Hematopoietic multipotent progenitor cell treated with erythropoietin and hydrocortisone succinate and interleukin-3 and kit ligand, for 17 days (in vitro differentiated cells): ENCODE data around the gene SNED1.
"Not testable (repeated sequence)": the region's sequence is repeated elsewhere in the genome, so short reads cannot be mapped to it uniquely, and the experiment has no call there.

Source experiments
- DNase-seq: peaks from one replicate; pipeline ENCODE4 v3.0.0-alpha.2; 2015; ENCODE audit warnings: low spot score

SNED1 gene

DNA sequence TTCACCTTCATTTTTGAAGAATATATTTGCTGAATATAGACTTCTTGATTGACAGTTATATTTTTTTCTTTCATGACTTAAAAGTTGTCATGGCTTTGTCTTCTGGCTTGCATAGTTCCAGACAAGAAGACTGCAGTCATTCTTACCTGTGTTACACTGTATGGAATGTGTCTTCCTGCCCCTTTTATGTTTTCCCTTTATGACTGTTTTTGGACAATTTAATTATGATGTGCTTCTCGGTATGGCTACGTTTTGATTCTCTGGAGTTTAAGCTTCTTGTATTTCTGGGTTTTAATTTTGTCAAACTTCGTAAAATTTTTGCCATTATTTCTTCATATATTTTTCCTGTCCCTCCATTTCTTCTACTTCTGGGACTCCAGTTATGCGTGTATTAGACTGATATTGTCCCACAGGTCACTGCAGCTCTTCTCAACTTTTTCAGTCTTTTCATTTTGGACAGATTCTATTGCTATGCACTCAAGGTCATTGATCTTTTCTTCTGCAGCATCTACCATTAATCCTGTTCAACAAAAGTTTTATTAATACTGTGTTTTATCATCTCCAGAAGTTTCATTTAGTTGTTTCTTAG, 86.5 kb downstream of the SNED1 start:
- DNase-seq = no peak

DNA sequence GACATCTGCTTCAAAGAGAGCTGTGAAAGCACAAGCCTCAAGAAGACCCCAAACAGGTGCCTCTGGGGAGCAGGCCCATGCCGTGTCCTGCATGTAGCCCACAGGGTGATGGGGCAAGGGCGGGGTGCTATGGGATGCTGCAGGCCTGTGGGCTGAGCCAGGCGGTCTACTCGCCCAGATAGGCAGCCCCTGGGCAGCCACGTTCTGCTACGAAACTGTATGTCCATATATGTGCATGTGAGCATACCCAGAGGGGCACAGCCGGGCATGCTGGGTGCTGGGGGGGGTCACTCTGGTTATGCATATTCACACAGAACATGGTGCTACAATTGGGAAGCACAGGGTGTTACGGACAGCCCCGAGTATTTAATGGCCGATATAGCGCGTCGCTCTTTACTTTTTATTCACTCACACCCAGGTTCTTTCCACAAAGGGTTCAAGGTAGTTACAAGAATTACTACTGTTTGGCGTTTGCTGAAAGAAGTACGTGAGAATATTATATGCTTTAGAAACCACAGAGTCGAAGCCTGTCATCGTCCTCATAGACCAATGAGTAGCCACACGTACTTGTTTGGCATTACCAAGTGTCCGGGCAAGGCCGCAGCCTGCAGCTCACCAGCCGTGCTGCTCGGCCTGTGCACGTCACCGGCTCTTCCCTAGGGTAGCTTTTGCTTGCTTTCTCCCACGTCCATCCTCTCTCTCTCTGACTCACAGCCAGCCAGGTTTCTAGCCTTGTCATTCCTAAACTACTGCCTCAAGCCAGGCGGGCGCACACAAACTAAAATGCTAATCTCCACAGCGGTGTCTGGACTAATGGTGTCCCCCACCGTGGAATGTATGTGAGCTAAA, 89.2 kb downstream of the SNED1 start:
- DNase-seq = no peak

DNA sequence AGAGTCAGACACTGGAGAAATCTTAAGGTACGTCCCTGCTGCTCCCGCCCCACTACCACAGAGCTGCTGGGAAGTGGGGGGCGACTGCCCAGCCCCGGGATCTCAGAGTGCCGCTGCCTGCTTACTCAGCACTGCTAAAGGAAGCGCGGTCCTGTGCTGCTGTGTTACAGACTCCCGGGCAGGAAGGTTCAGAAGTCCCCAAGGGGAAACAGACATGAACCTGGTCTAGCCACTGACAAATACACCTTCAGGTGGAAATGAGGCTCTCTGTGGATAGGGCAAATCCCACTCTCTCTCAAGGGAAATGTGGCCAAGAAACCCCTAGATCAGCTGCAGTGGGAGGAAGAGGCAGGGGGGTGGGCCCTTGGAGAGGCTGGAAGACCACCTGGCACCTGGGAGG, 90.0 kb downstream of the SNED1 start:
- DNase-seq = no peak

DNA sequence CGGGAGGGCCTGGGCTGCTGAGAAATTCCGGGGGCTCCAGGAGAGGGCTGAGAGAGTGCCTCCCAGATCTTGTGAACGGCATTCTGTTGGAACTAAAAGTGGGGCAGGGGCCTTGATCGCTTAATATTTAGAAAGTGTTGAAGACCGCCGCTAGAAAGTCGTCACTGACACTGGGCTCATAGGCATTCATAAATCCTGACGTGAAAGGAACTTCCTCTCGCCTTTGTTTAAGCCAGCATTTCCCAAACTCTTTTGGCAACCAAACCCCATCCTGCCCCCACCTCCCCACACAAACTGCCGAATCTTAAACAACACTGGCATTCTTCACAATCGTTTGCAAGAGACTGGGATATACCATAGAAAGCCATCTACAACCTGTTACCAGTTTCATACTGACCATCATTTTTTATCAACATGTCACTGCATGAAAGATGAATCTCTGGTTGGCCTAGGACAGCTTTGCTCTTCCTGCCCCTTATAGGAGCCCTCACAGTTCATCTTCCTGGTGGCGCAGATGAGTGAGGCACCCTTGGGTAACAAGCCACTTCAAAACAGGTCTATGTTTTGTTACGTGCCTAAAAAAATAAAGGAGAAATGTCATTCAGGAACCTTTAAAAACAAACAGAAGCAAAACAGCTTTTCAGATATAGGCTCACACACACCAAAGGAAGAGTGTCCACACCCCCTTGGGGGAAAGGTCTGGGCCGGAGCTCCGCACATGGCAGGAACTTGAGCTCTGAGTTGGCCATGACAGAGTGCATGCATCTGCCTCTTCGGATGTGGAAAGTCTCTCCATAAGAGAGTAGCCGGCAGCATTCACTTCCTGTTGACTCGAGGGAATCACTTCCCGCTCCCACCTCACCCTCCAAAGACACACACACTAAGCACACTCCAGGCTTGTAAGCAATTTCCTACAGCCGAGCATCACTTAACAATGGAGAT, 90.6 kb downstream of the SNED1 start:
- DNase-seq = no peak

DNA sequence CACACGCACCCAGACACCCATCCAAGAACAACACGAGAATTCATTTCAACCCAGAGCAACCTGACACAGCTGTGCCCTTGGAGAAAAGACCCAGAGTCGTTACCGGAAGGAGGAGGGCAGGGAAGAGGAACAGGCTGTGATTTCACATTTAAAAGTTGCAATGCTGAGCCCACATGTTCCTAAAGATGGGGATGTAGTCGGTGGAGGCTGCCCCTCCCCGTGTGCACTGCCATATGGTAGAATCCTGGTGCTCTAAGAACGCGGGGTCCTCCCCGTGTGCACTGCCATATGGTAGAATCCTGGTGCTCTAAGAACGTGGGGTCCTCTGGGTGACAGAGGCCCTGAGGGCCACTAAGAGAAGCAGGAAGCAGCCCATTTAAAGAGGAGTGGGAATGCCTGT, 92.8 kb downstream of the SNED1 start:
- DNase-seq = no peak

DNA sequence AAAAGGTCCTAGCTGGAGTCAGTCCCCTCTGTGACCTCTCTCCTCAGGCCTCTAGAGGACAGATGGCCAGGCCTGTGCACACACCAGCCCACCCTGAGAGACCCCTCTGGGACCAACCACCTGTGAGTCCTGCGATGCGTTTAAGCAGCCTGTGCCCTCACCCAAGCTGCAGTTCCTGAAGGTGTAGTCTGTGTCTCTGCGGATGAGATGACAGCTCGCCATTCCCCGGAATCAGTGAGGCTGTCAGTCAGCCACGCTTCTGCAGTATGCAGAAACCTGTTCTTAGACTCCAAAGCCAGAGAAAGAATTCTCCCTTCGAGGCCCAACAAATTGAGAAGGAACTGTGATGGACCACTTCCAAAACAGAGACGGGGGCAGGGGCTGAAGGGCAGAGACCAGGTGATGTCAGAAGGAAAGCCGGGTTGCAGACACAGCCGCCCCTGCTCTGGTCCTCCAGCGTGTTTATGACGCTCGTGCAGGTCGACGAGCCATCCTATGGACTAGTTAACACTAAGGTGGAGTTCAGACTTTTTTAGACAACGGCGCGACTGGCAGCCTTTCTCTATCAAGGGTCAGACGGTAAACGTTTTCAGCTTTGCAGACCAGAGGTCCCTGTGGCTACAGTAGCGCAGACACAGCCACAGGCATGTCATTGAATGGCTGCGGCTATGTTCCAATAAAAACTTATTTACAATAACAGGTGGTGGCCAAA, 93.5 kb downstream of the SNED1 start:
- no peak for DNase-seq

DNA sequence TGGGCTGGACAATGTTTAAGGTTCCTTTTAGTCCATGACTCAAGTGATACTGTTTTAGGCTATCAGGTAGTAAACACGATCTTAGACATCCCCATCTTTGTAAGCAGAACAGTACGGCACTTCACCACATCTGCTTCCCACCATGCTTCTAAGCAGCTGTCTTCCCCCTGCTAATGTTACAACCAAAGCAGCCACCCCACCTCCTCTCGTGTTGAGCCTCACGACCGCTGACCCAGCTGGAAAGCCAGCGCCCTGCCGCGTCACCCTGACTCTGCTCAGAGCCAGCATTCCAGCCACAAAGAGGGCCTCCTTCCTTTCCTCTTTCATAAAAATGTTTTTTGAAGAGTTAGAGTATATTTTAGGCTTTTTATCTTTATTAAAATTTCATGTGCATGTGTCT, 94.3 kb downstream of the SNED1 start:
- DNase-seq = no peak

DNA sequence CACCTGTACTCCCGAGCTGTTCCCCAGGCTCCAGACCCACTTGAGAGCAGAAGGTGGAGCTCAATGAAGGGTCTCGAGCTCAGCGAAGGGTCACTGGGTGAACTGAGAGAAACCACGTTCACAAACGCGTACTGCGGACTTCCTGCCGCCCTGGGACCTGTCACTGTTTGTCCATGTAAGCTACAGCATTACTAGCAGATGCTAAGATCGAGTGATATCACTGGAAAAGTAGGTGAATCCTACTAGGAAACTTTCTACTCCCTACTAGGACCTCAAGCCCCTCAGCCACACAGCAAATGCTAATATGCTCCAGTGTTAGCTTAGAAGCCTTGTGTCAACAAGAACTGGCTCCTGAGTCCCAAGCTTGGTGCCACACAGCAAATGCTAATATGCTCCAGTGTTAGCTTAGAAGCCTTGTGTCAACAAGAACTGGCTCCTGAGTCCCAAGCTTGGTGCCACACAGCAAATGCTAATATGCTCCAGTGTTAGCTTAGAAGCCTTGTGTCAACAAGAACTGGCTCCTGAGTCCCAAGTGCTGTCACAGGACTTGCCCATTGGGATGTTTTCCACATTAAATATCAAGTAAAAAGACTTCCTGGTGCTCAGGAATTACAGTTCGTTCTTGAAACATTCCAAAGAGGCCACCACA, 94.8 kb downstream of the SNED1 start:
- DNase-seq = not testable (repeated sequence)

DNA sequence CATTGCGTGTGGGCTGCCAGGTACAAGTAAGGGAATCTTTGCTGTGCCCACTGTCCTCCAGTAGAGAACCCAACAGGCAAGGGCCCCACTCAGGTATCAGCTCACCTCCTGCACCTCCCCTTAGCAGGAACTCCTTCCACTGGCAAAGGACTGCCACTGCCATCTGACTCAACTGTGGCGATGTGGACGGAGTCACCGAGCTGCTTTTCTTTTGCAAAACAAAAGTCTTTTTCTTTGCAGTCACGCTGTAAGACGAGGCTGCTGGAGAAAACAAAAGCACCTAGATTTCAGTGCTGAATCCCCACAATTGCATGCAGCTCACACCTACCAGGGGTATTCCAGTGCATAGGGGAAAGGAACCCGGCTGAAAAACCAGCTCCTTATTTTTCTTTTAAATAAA, 95.8 kb downstream of the SNED1 start:
- DNase-seq = no peak

DNA sequence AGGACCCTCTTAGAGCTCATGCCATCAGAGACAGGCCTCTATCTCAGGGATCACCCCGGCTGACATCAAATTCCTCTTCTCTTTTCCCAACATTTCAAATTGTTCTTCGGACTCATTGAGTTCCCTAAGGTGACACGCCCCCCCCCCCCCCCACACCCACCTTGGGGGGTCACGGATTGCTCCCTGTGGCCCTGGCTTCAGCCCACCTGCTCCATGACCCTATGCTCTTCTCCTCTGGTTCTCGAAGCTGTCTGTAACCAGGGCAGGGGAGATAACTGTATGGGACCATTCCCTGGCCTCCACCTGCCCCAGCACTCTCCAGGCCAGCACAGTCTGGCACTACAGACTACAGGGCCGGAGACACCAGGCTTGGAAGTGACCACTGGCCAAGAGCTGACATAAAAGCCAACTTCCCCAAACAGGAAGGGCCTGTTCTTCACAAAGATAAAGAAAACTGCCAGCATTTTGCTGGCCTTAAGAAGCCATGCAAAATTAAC, 96.6 kb downstream of the SNED1 start:
- DNase-seq = no peak

DNA sequence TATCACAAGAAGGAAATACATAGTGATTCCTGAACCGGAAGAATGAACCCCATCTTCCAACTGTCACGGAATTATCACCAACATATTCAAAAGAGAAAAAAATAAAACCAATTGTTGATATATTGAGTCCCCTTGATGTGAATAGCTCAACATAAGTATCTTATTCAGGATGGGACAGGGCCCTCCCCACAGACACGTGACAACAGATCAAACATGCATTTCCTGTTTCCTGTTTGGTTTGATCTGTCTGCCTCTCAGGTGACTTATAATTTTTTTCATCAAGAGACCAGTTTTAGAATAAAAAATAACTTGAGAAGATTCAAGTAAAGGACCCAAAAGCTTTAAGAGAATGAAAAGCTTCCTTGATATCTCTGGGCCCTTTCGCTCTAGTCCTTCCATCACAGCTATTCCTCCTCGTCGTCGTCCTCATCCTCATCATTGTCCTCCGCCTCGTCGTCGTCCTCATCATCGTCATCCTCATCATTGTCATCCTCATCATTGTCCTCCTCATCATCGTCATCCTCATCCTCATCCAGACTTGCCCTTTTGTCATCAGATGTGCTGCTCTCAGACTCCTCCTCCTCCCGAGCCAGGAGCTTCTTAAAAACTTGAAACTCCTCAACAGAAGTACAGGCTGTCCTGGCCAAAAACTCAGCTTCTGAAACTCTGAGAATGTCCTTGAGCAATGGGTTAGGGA, 97.3 kb downstream of the SNED1 start:
- no peak for DNase-seq

DNA sequence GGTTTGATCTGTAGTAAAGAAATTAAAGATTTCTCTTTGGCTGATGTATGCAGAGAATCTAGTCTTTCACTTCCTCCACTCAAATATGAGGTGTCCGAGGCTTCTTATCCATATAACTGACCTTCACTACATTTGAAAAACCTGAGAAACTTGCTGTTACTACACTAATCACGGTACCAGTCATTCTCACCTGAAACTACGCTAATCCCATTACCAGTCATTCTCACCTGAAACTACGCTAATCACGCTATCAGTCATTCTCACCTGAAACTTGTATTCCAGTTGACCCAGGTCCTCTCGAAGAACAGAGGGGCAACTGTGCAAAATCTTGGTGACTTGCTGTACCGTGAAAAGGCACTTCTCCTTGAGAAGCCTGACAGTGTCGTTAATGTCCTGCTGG, 98.6 kb downstream of the SNED1 start:
- DNase-seq = no peak

DNA sequence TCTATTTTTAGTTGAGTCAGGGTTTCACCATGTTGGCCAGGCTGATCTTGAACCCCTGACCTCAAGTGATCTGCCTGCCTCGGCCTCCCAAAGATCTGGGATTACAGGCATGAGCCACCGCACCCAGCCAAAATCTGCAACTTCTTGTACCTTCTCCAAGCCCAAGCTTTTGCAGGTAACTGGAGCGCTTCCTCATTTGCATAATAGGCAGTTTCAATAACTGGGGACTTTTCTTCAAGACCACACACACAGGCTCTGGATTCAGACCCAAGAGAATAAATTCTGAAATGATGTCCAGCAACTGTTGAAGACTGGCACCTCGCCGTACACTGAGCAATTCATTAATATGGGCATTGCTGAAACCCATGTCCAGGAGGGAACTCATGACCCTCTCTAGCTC, 100.8 kb downstream of the SNED1 start:
- no peak for DNase-seq

DNA sequence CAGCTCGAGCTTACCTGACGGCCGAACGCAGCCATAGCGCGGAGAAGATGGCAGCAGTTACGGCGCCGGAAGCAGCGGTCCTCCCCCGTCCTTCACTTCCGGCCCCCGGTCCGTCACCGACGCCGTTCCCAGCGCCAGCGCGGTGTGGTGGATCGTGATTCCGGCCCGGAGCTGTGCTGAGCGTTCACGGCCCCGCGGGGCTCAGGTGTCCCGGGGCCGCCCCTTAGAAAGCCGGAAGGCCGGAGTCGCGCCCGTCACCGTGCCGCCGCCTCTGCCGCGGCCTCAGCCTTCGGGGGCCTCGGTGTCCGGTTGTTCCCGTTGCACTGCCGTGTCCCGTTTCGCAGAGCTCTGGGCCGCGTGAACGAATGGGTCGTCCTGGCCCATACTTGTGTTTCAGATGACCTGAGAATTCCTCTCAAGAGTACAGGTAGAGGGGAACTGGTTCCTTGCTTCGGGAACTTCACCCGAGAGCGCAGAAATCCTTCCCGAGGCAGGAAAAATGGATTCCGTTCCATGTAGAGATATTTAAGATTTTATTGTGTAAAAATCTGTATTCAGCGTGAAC, 103.9 kb downstream of the SNED1 start, which contains the start of gene MTERF4:
Gene MTERF4 (minus strand): TSS at position 49 of the 565 bp plus-strand sequence. CDS start 14 bp downstream, at position 35.
- peak; percentile 84 for DNase-seq

DNA sequence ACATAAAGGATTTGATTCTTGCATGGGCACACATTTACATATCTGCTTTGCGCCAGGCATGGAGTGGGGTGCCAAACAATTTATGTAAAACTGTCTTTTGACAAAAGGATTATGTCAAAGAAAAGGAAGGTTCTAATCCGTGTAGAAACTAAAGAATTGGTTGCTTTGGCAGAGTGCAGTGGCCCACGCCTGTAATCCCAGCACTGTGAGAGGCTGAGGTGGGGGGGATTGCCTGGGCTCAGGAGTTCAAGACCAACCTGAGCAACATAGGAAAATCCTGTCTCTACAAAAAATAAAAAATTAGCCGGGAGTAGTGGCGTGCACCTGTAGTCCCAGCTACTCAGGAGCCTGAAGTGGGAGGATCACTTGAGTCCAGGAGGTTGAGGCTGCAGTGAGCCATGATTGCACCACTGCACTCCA, 104.8 kb downstream of the SNED1 start:
- no peak for DNase-seq

DNA sequence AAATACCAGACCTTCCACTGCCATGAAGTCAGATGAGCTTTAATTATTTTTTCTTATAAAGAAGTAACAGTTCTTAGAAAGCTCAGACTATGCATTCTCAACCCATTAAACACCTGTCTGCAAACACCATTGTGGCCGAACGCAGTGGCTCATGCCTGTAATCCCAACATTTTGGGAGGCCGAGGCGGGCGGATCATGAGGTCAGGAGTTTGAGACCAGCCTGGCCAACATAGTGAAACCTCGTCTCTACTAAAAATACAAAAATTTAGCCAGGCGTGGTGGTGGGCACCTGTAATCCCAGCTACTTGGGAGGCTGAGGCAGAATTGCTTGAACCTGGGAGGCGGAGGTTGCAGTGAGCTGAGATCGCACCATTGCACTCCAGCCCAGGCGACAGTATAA, 106.2 kb downstream of the SNED1 start:
- DNase-seq = not testable (repeated sequence)

DNA sequence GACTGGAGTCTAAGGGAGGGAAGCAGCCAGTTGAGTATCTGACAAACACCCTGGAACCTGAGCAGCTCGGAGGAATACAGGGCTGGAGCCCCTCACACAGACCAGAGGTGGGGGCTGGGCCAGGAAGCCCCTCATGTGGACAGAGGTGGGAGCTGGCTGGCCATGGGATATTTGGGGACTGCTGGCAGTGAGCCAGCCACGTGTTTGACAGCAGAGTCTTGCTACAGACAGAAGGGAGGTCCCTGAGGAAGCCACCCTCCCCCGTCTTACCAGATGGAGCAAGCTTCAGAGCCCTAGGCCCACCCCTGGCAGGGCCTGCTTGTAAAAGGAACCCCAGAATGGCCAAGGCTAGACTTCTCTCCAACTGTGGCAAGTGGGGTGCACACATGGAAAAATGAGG, 107.2 kb downstream of the SNED1 start:
- DNase-seq = no peak

DNA sequence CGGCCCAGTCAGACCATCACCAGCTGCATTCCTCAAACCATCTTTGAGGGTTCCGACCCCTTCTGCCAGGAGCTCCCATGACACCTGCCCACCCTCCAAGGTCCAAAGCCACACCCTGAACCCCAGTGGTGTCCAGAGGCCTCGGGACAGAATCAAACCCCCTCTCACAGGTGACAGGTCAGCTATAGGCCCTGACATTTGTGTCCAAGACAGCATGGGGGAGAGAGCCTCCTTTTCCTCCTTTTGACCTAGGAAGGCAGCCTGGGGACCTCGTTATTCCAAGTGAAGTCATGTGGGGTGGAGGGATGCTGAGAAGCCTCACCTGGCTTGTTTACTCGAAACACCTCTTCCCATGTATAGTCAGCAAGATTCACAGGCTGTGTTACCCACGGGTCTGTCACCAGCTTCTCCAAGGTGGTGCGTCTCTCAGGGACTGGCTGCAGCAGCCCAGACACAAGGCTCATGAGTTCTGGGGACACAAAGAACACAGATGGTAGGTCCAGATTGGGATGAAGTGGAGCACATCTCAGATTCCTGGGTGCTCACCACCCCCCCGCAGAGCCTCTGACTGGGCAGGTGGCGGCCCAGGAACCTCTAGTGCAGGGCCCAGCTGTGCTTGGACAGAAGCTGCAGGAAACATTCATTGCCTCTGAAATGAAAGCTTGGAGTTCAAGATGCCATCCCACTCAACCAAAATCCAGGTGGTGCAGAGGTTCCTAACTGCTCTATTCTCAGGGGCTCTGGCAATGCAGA, 108.8 kb downstream of the SNED1 start:
- no peak for DNase-seq
